Measurements from ENCODE around the gene PAFAH1B1. TPM values are rescaled to one million over a fixed set of nuclear protein-coding genes. Genes with fewer than 3 reads are reported as not detected.

The PAFAH1B1 gene
- total RNA-seq, 2 experiments from 2014 or later = 183 to 186 TPM

- ChIA-PET CTCF (interaction anchor here (0.5 to 0.7 kb wide), 2 partner anchors 158 to 325 kb away, joined by 3 read pairs; no protein-coding TSS in a partner anchor), POLR2A (interaction anchor here (1.4 kb wide), 1 partner anchor 12 kb away, joined by 3 read pairs; no protein-coding TSS in a partner anchor)
- Mint-ChIP-seq H3K4me1 (peaks cover 38% of the 10 kb centered on the region), H3K9me3 (no peaks in the 10 kb centered on the region), H3K27ac (no peak overlapping the region), H3K36me3 (ENCODE audit: low read depth) (no peaks in the 10 kb centered on the region), H3K4me3 (no peak overlapping the region), H3K27me3 (no peaks in the 10 kb centered on the region)
- DNase-seq = peak; percentile 31
These were observed 114.5 kb downstream of the PAFAH1B1 start for GRCh38 chr17:2707721-2708584.

- Mint-ChIP-seq H3K4me3 (peak overlapping the region; percentile 80), H3K27ac (peak overlapping the region; percentile 77), H3K36me3 (ENCODE audit: low read depth) (no peaks in the 10 kb centered on the region), H3K27me3 (no peaks in the 10 kb centered on the region), H3K4me1 (peaks cover 40% of the 10 kb centered on the region), H3K9me3 (no peaks in the 10 kb centered on the region)
- ChIA-PET POLR2A (interaction anchor here (0.6 kb wide), 1 partner anchor 21 kb away, joined by 3 read pairs; no protein-coding TSS in a partner anchor), CTCF (interaction anchor here (0.7 to 1.0 kb wide), 2 partner anchors 16 to 326 kb away, joined by 3 to 4 read pairs; no protein-coding TSS in a partner anchor)
- DNase-seq = no peak
These were observed 115.2 kb downstream of the PAFAH1B1 start for GRCh38 chr17:2708585-2709182.

- DNase-seq = peak; percentile 34
- H3K27ac Mint-ChIP-seq = peak overlapping the region; percentile 77
- H3K27me3 Mint-ChIP-seq = no peaks in the 10 kb centered on the region
- ChIA-PET CTCF (interaction anchor here (1.0 to 1.6 kb wide), 3 partner anchors 16 to 327 kb away, joined by 3 to 5 read pairs (median 4); no protein-coding TSS in a partner anchor), POLR2A (interaction anchor here (0.6 to 1.9 kb wide), 4 partner anchors 12 to 106 kb away, joined by 3 to 8 read pairs (median 5); no protein-coding TSS in a partner anchor)
- H3K4me3 Mint-ChIP-seq = peak overlapping the region; percentile 80
- no peaks in the 10 kb centered on the region for H3K9me3 Mint-ChIP-seq
- H3K36me3 Mint-ChIP-seq (ENCODE audit: low read depth) = no peaks in the 10 kb centered on the region
- peaks cover 42% of the 10 kb centered on the region for H3K4me1 Mint-ChIP-seq
These were observed 115.8 kb downstream of the PAFAH1B1 start for GRCh38 chr17:2709183-2709661.

GRCh38 chr17:2710071-2710802 is 116.8 kb downstream of the PAFAH1B1 start:
- POLR2A ChIA-PET = interaction anchor here (0.7 to 1.9 kb wide), 9 partner anchors 11 to 374 kb away, joined by 3 to 8 read pairs (median 4); partner anchors contain the start of genes RAP1GAP2 and TSR1
- DNase-seq = no peak
- no peaks in the 10 kb centered on the region for H3K9me3 Mint-ChIP-seq

GRCh38 chr17:2710803-2711607 is 117.6 kb downstream of the PAFAH1B1 start:
- H3K36me3 Mint-ChIP-seq (ENCODE audit: low read depth) = no peaks in the 10 kb centered on the region
- peak overlapping the region; percentile 80 for H3K4me3 Mint-ChIP-seq
- peaks cover 42% of the 10 kb centered on the region for H3K4me1 Mint-ChIP-seq
- CTCF ChIA-PET = interaction anchor here (1.4 to 1.6 kb wide), 2 partner anchors 80 to 329 kb away, joined by 3 to 5 read pairs; no protein-coding TSS in a partner anchor
- H3K27ac Mint-ChIP-seq = peak overlapping the region; percentile 77
- POLR2A ChIA-PET = interaction anchor here (0.7 to 1.9 kb wide), 9 partner anchors 14 to 375 kb away, joined by 3 to 8 read pairs (median 4); partner anchors contain the start of genes PAFAH1B1, RAP1GAP2 and TSR1
- H3K9me3 Mint-ChIP-seq = no peaks in the 10 kb centered on the region
- DNase-seq = peak; percentile 42
- H3K27me3 Mint-ChIP-seq = no peaks in the 10 kb centered on the region

More at GRCh38 chr17:2710071-2710802, 116.8 kb downstream of the PAFAH1B1 start:
- Mint-ChIP-seq H3K27ac (peak overlapping the region; percentile 77), H3K36me3 (ENCODE audit: low read depth) (no peaks in the 10 kb centered on the region), H3K4me3 (peak overlapping the region; percentile 80), H3K4me1 (peaks cover 42% of the 10 kb centered on the region), H3K27me3 (no peaks in the 10 kb centered on the region)
- CTCF ChIA-PET = interaction anchor here (1.2 to 1.6 kb wide), 3 partner anchors 36 to 328 kb away, joined by 3 to 5 read pairs (median 3); no protein-coding TSS in a partner anchor

GRCh38 chr17:2711608-2712299 is 118.3 kb downstream of the PAFAH1B1 start, which contains the start of gene CLUH:
CLUH (minus strand) TSS chr17:2711764; CDS start chr17:2711661, 103 bp downstream.
- peak within 1 kb of the TSS; percentile 80 for H3K27ac Mint-ChIP-seq
- H3K27me3 Mint-ChIP-seq = no peaks in the 10 kb centered on the region
- peak; percentile 97 for DNase-seq
- POLR2A ChIA-PET = interaction anchor here (0.7 to 1.6 kb wide), 4 partner anchors 23 to 375 kb away, joined by 3 to 5 read pairs (median 3); partner anchors contain the start of genes PAFAH1B1 and TSR1
- peak within 1 kb of the TSS; percentile 90 for H3K4me3 Mint-ChIP-seq
- H3K36me3 Mint-ChIP-seq (ENCODE audit: low read depth) = no peaks in the 10 kb centered on the region
- no peaks in the 10 kb centered on the region for H3K9me3 Mint-ChIP-seq
- CTCF ChIA-PET = no interaction called here
- H3K4me1 Mint-ChIP-seq = peaks cover 42% of the 10 kb centered on the region

- Mint-ChIP-seq H3K4me3 (peak overlapping the region; percentile 90), H3K4me1 (peaks cover 42% of the 10 kb centered on the region), H3K36me3 (ENCODE audit: low read depth) (no peaks in the 10 kb centered on the region), H3K27ac (peak overlapping the region; percentile 80), H3K27me3 (no peaks in the 10 kb centered on the region), H3K9me3 (no peaks in the 10 kb centered on the region)
- CTCF ChIA-PET = no interaction called here
- no peak for DNase-seq
- POLR2A ChIA-PET = no interaction called here
These were observed 119.0 kb downstream of the PAFAH1B1 start for GRCh38 chr17:2712300-2713043.

- Mint-ChIP-seq H3K27ac (no peak overlapping the region), H3K36me3 (ENCODE audit: low read depth) (no peaks in the 10 kb centered on the region), H3K4me1 (peaks cover 38% of the 10 kb centered on the region), H3K27me3 (no peaks in the 10 kb centered on the region), H3K4me3 (no peak overlapping the region), H3K9me3 (no peaks in the 10 kb centered on the region)
- POLR2A ChIA-PET = interaction anchor here (0.6 kb wide), 1 partner anchor 127 kb away, joined by 4 read pairs; no protein-coding TSS in a partner anchor
- CTCF ChIA-PET = interaction anchor here (0.6 to 0.8 kb wide), 2 partner anchors 298 to 1961 kb away, joined by 3 to 4 read pairs; no protein-coding TSS in a partner anchor
- no peak for DNase-seq
These were observed 120.4 kb downstream of the PAFAH1B1 start for GRCh38 chr17:2713881-2714280.

GRCh38 chr17:2716649-2717048 is 123.2 kb downstream of the PAFAH1B1 start:
- POLR2A ChIA-PET = no interaction called here
- Mint-ChIP-seq H3K27ac (no peak overlapping the region), H3K36me3 (ENCODE audit: low read depth) (no peaks in the 10 kb centered on the region), H3K4me1 (peaks cover 21% of the 10 kb centered on the region), H3K4me3 (no peak overlapping the region), H3K27me3 (no peaks in the 10 kb centered on the region), H3K9me3 (no peaks in the 10 kb centered on the region)
- CTCF ChIA-PET = no interaction called here
- no peak for DNase-seq

GRCh38 chr17:2718150-2718938 is 124.9 kb downstream of the PAFAH1B1 start:
- ChIA-PET CTCF (no interaction called here), POLR2A (no interaction called here)
- Mint-ChIP-seq H3K9me3 (no peaks in the 10 kb centered on the region), H3K4me3 (no peak overlapping the region), H3K36me3 (ENCODE audit: low read depth) (no peaks in the 10 kb centered on the region), H3K27me3 (peaks cover 10% of the 10 kb centered on the region), H3K27ac (no peak overlapping the region), H3K4me1 (peaks cover 11% of the 10 kb centered on the region)
- DNase-seq = no peak
